Adipose tissue (tissue), 3 donors: ENCODE measurements around the gene KCNJ15. TPM values are rescaled to one million over a fixed set of nuclear protein-coding genes. Genes with fewer than 3 reads are reported as not detected.
"Not testable (repeated sequence)": the region's sequence is repeated elsewhere in the genome, so short reads cannot be mapped to it uniquely, and the experiment has no call there.

Source experiments
- H3K27ac ChIP-seq: one replicate; pipeline ENCODE4 v1.5.1; 2013; ENCODE audit warnings: low read depth, low read length
- WGBS, 3 donors: extraction: QIAGEN DNeasy Blood & Tissue Kit; methylation state at CpG; one replicate each; pipeline ENCODE4 v1.1.7; 2013; 5-methylcytosine and 5-hydroxymethylcytosine counted together
- polyA plus RNA-seq, 3 donors: library from polyadenylated mRNA; stranded (reverse); fragments of 200-250 nt; gene quantifications; one replicate each; pipeline ENCODE4 v1.2.3, GENCODE V29; 2013
- donor health status: healthy with polysubstance abuse.
- donor health status: Bipolar disorder and iron deficiency.
- donor health status: healthy.

KCNJ15 gene
- 1 to 10 TPM; 2.9 to 8.5 (median 6.6) TPM for polyA plus RNA-seq

DNA sequence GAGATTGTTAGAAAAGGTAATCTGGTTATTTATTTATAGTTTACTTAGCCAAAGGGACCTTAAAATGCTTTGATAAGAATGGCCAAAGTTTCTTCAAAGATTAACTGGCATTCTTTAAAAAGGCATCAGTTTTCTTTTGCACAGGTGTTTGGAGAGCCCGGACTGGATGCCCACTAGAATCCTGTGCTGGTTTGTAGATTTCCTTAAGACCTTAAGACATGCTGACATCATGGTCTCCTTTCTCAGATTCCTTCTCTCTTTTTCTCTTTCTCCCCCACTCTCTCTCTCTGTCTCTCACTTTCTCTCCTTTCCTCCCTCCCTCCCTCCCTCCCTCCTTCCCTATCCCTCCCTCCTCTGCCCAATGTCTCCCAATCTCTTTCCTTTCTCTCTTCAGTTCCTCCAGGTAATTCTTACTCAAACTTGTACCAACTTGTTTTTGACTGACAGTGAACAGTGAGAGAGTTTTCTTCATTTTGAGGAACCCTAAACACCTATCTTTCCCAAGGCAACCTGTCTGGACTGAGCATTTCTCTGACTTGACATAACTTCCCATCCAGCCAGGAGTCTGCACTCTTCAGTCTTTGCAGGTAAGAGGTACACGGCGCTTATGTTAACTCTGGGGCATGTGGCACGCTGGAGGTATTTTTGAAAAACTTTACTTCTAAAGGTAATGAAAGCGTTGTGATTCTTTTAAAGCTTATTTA is at the start of gene KCNJ15:
Gene KCNJ15 (plus strand): TSS at position 393 of the 704 bp plus-strand sequence. CDS start 42,271 bp downstream, outside the sequence.
- 30 to 75% (median 66%) methylated on average over 5 of the region's 5 CpGs for WGBS, 3 donors
- H3K27ac ChIP-seq, result no peak within 1 kb of the TSS

DNA sequence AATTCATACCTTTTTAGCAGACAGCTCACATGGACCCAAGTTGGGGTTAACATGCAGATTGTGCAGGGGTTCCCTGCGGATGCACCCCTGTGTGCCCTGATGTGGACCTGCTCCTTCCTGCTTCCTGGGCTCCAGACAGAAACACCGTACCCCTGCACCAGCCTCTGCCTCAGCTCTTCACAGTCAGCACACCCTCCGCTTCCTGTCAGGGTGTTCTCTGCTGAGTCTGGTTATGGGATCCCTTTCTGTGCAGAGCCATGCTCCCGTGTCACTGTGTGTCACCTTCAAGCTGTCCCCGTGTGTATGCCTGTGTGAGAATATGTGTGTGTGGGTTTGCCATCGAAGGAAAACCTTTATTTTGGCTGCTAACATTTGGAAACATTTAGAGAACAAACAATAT is 48.7 kb upstream of the KCNJ15 start:
- no peak overlapping the region for H3K27ac ChIP-seq
- WGBS, 3 donors, result 49 to 67% (median 53%) methylated on average over 6 of the region's 6 CpGs

DNA sequence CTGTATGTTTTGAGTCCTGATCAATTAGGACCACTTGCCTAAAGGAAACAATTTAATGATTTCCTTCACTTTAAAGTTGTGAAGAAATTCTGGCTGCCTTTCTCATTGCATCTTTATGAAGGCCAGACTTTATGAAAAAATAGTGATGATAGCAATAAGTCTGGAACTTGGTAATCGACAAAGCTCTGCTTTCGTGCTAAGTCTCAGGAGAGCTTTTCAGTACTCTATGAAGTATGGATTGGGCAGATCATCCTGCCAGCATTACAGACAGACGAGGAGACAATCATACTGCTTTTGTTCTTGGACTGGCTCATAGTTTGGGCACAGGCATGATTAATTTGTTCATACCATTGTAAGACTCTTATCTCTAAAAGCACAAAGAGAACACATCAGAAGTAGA is 45.5 kb upstream of the KCNJ15 start:
- no peak overlapping the region for H3K27ac ChIP-seq
- WGBS, 3 donors, result 61 to 69% (median 65%) methylated on average over 3 of the region's 3 CpGs

DNA sequence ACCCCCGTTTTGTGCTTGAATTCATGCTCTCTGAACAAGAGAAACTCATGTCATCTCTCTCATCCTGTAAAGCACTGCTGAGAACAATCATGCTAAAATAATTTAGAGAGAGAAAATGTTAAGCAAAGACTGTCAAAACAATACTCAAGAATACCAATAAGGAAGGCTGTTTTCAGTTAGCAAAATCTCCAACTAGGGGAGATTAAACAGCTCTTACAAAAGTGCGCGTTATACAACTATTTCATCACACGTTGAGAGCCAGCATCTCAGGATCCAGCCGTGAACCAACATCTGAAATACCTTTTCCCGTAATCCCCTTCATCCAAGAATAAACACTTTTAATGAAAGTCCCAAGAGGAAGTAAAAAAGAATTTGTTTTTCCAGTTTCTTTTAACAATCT is 44.1 kb upstream of the KCNJ15 start:
- 66 to 76% (median 75%) methylated on average over 6 of the region's 6 CpGs for WGBS, 3 donors
- no peak overlapping the region for H3K27ac ChIP-seq

DNA sequence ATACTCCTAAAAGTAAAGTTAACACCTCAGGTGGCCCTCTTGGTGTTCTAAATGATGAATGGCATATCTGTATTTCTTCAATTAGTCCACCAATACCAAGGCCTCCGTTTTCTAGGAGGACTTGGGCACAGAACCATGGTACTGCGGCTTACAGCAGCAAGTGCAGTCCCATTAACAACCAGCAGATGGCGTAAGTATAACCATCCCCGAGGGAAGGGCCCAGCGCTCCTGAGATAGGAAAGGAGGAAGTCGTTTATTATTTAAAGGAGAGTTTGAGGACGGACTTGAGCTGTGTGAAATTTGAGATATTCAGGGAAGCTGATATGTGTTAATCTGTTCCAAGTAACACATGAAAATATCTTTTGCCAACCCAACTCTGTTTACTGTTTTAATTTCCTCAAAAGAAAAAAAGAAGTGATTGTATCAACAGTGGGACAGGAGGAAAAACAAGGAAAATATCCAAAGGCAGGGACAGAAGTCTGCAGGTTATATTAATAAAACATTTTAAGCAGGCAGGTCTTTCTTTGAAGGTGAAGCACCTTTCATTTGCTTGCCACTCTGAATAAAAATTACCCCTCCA is 37.7 kb upstream of the KCNJ15 start:
- WGBS, 3 donors, result 2 to 6% (median 2%) methylated on average over 7 of the region's 7 CpGs
- no peak overlapping the region for H3K27ac ChIP-seq

DNA sequence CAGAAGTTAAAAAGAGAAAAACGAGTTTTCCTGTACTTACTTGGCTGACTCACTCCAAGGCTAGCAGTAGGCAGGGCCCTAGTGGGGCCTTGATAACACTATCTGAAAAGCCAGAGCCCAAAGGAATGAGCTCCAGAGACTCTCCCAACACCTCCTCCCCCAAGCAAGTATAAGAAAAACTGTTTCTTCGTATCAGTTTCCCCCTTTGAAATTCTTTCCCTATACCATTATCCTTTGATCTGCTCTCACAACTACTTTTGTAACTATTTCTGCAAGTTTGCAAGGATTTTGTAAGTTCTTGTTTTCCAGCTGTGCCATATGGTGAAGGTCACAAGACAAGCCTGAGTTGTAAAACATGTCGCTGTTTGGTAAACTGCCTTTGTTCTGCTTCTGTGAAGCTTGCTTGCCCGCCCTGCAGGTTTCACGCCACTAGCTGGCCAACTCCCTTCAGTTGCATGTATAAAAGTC is 36.5 kb upstream of the KCNJ15 start:
- no peak overlapping the region for H3K27ac ChIP-seq
- 62% methylated on average over 5 of the region's 5 CpGs for WGBS, 3 donors

DNA sequence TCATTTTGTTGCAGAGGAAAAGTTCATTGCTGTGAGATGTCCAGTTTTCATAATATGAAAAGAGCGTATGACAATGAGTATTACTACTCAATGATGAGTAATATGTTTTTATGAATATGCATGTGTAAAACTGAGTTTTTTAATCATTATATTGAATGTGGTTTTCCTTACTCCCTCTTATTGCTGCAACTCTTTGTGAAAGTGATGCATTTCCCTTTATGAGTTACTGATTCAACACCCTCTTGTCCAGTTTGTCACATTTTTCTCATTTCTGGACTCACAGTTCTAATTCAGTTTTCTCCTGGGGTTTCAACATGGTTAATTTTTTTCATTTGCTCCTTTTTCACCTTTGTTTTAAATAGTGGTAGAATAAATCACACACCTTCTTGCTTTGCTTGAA is 35.2 kb upstream of the KCNJ15 start:
- no peak overlapping the region for H3K27ac ChIP-seq
- 33 to 86% (median 35%) methylated on average over 1 of the region's 1 CpG for WGBS, 3 donors

DNA sequence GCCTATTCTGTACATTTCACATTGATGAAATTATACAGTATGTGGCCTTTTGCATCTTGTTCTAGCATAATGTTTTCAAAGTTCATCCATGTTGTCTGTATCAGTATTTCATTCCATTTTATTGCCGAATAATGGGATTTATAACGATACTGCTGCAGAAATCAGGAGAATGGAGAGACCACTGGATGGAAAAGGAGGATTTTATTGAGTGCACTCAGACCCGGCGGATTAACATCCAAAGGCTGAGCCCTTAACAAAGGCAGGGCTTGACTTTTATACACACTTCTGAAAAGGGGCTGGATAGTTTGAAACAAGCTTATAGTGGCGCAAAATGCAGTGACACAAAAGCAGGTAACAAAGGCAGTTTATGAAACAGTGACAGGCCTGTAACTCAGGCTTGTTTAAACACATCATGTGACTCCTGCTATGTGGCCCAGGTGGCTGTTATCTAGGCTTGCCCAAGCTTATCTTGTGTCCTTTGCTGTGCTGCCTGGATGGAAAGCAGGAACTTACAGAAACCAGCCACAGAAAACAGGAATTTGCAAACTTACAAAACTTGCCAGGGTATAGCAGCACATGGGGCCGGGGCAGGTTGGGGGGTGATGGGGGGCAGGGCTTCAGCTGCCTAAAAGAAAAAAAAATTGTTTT is 32.8 kb upstream of the KCNJ15 start:
- no peak overlapping the region for H3K27ac ChIP-seq
- WGBS, 3 donors, result 85 to 90% (median 90%) methylated on average over 6 of the region's 6 CpGs

DNA sequence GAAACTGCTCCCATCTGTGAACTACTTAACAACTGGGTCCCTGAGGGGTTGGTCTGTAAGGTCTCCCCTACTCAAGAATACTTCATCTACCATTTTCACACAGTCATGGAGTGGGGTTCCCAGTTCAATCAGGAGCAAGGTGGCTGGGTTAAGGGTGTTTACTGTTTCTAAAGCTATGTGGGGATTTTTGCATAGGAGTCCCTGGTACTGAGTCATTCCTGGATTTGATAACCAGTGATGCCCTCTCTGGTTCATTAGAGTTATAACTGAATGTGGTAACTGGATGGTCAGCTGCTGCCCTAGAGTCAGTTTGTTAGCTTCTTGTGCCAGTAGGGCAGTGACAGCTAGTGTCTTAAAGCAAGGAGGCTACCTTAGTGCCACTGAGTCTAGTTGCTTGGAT is 29.4 kb upstream of the KCNJ15 start:
- H3K27ac ChIP-seq, result no peak overlapping the region

DNA sequence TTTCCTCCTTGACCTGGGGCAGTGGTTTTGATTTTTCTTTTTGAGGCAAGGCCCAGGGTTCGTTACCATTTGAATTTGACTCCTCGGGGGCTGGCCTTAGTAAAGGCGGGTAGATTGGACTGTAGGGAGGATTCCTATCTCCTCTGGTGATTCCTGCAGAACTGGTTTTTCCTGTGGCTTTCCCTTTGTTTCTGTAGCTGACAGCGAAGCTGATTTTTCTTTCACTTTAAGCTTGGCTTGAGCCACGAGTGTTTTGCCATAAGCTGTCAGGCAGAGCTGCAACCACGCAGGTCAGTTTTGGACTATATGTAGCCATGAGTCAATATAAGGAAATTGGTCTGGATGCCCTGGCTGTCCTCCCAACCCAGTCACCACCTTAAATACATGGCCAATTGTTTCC is 28.7 kb upstream of the KCNJ15 start:
- H3K27ac ChIP-seq, result no peak overlapping the region
- WGBS, 3 donors, result 25 to 60% (median 47%) methylated on average over 6 of the region's 6 CpGs

DNA sequence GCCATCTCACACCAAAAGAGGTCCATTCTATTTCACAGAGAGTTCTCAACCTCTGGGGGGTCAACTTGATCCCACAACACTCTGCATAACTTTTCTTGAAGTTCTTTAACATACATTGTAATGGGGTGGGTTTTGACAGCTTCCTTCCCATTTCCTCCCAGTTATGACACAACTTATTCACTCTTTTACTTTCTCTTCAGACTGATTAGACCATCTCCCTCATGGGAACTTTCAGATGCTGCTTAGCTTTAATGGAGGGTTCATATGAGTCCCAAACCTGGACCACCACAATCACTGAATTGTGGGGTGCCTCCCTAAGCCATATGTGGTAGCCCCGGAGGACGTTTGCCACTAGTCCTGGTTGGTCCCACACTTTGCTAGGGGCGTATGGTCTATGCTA is 28.3 kb upstream of the KCNJ15 start:
- 89 to 94% (median 93%) methylated on average over 3 of the region's 3 CpGs for WGBS, 3 donors
- H3K27ac ChIP-seq, result no peak overlapping the region

DNA sequence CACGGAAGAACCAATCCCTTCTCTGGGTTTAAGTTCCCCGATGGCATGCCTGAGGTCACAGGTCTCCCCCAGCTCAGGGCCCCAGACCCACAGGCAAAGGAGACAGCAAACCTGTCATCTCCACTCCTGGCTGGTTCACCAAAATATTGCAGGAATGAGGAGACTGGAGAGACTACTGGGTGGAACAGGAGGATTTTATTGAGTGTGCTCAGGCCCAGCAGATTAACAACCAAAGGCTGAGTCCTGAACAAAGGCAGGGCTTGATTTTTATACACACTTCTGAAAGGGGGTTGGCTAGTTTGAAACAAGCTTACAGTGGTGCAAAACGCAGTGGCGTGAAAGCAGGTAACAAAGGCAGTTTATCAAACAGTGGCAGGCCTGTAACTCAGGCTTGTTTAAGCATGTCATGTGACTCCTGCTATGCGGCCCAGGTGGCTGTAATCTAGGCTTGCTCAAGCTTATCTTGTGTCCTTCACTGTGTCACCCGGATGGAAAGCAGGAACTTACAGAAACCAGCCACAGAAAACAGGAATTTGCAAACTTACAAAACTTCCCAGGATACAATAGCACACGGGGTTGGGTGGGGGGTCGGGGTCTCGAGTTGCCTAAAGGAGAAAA is 27.4 kb upstream of the KCNJ15 start:
- 65 to 76% (median 72%) methylated on average over 9 of the region's 9 CpGs for WGBS, 3 donors
- H3K27ac ChIP-seq, result no peak overlapping the region

DNA sequence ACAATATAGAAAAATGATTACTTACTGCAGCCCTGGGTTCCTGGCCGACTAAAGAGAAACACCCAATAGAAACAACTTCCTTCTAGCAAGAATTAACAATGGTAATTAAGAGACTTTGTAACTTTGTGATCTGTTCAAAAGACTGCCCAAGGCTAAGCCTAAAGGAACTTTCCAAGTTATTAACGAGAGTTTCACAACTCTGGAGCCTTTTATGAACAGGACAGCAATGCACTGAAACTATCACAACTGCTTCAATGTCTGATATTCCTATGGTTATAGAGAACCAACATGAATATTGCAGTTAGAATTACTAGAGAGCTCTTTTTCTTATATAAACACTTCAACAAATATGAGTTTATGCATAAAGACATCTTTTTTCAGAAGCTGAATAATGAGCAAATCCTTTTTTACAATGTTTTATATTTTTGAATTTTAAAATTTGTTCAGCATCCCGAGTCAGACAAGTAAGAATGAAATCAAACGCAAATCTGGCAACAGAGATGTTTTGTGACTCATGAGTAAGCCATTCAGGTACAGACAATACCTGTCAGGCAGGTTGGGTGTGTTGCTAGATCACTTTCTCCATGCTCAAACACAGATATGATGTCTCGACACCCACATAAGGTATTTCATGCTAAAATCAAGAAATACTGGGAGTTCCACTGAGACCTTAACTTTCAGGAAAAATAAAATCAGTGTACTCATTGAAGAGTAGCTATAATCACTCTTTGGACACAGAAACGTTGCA is 22.2 kb upstream of the KCNJ15 start:
- 40 to 80% (median 76%) methylated on average over 6 of the region's 6 CpGs for WGBS, 3 donors

DNA sequence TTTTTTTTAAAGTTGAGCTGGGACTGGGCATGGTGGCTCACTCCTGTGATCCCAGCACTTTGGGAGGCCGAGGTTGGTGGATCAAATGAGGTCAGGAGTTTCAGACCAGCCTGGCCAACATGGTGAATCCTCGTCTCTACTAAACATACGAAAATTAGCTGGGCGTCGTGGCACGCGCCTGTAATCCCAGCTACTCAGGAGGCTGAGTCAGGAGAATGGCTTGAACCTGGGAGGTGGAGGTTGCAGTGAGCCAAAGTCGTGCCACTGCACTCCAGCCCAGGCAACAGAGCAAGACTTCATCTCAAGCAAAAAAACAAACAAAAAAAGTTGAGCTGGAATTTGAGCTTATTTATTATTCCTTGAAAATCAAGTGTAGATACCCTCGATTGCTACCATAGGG is 21.5 kb upstream of the KCNJ15 start:
- not testable (repeated sequence) for H3K27ac ChIP-seq
- 84 to 95% (median 93%) methylated on average over 9 of the region's 9 CpGs for WGBS, 3 donors

More for the DNA sequence above, 22.2 kb upstream of the KCNJ15 start:
- no peak overlapping the region for H3K27ac ChIP-seq

DNA sequence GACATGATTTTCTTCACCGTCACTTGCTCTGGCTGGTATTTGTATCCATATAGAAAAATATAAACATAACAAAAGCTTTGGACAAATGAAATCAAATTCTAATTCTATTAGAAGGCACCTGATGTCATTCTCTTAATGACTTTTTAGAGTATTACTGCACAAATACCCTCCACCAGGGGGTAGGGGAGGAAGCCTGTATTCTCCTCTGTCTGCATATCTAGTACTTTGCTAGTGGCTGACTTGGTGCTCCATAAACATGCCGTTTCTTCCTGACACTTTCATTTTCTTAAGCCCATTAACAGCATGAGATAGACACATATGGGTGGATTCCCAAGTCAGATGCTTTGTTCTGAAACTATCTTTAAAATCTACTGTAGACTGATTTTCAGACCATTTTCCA is 20.6 kb upstream of the KCNJ15 start:
- H3K27ac ChIP-seq, result no peak overlapping the region
- WGBS, 3 donors, result 65 to 86% (median 81%) methylated on average over 2 of the region's 2 CpGs

DNA sequence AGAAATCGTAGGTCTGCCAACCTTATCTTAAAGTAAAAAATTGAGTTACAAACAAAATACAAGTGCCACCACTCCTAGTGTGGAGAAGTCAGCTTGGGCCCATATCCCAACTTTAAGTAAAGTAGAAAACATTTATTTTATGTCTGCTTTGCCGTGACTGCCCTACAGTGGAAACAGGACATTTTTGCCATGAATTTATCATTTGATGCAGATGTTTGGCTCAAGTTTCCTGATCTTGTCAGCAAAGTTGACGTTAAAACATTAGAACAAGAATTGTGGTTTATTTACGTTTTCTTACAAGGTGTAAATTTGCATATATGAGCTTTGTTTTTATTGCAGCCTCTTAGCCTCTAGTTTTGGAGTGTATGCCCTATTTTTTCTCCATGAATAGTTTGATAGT is 17.1 kb upstream of the KCNJ15 start:
- WGBS, 3 donors, result 47 to 85% (median 82%) methylated on average over 4 of the region's 4 CpGs

DNA sequence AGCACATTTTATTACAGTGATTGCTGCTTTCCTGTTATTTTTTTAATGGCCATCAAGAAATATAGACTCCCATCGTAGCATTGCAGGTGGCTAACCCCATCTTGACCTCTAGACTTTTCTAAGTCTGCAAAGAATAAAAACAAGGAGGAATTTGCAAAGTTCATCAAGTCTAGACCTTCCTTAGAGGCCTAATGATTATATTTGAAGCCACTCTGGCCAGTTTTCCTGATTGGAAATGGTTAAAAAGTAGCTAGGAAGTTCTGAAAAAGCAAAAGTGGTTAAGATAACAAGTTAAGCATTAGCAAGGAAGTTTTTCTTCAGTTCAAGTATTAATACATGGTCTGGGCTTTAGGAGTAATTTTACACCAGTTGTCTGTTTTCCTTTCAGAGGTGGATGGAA is 16.7 kb upstream of the KCNJ15 start:
- 33 to 52% (median 50%) methylated on average over 1 of the region's 1 CpG for WGBS, 3 donors
- H3K27ac ChIP-seq, result no peak overlapping the region

More for the DNA sequence above, 17.1 kb upstream of the KCNJ15 start:
- no peak overlapping the region for H3K27ac ChIP-seq

DNA sequence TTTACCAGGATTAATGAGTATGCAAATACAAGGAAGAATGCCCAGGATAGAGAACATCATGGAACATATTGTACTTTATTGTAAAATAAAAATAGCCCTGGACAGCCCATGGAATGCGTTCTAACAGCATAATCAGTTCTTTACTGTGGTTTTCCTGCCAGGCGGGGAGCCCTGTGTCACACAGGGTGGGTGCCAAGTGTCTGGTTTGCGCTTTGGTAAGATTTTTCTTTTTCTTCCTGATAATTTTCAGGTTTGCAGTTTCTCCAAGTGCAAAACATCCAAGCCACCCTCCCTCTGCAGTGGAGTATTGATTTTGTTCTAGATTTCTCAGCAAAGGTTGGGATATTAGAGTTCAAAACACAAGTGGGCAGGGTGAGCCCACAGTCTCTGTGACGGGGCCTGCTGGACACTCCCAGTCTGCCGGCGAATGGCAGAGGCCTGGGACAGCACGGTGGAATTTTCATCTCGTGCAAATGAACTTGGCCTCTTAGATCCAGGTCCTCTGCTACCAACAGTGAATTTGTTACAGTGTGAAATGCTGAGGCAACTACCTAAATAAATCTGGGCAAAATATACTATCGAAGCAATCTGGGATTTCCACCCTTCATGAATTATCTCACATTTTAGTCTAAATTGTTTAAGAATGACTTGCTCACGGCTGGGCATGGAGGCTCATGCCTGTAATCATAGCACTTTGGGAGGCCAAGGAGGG is 15.6 kb upstream of the KCNJ15 start:
- 64 to 81% (median 80%) methylated on average over 10 of the region's 10 CpGs for WGBS, 3 donors
- no peak overlapping the region for H3K27ac ChIP-seq
